ENCODE results near the gene TBXA2R. TPM values are rescaled to one million over a fixed set of nuclear protein-coding genes. Genes with fewer than 3 reads are reported as not detected.
A peak's percentile ranks its signal among the peaks of the same experiment; 100 is the strongest.

Gene TBXA2R
- total and polyA plus RNA-seq, 12 donors = 1.6 to 4.0 (median 3.0) TPM

DNA sequence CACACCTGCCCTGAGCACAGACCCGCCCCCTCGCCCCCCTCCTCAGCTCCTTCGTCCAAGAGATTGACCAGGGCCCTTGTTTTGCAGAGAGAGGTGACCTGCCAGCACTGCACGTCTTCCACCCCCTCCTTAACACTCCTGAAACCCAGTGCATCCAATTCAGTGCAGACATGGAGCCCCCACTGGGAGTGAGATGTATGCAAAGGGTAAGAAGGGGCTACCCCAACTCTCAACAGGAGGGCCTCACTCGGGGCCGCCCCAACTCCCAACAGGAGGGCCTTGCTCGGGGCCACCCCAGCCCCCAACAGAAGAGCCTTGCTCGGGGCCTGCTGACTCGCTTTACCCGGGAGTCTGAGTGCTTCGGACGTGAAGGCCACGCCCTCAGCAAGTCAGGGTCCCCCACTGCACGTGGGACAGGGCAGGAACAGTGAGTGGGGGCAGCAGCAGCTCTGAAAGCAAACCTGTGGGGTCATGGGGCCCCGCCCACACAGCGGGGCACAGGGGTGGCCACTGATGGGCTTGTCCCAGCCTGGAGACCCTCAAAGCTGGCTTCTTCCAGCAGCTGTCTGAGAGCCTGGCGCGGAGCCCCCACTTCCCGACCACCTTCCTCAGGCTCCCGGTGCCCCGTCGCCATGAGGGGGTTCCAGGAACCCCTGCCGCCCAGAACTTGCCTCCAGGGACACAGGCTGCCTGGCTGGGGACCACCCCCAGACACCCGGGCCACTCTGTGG, 14.3 kb upstream of the TBXA2R start:
- ATAC-seq = no peak
- H3K27ac ChIP-seq = no peak overlapping the region
- H3K4me3 ChIP-seq = no peak overlapping the region
- intact Hi-C loops (cut with DNase I) = loop anchor here in 2 of 10 donors (10.0 kb wide), 2 partner anchors 46 to 296 kb away; partner anchors contain the start of gene HMG20B (in 1 of the 2)
- 90 to 92% methylated on average over 24 of the region's 24 CpGs for WGBS, 2 donors
- H3K27me3 ChIP-seq = no peaks in the 10 kb centered on the region
- TF ChIP-seq, protein P1, sequence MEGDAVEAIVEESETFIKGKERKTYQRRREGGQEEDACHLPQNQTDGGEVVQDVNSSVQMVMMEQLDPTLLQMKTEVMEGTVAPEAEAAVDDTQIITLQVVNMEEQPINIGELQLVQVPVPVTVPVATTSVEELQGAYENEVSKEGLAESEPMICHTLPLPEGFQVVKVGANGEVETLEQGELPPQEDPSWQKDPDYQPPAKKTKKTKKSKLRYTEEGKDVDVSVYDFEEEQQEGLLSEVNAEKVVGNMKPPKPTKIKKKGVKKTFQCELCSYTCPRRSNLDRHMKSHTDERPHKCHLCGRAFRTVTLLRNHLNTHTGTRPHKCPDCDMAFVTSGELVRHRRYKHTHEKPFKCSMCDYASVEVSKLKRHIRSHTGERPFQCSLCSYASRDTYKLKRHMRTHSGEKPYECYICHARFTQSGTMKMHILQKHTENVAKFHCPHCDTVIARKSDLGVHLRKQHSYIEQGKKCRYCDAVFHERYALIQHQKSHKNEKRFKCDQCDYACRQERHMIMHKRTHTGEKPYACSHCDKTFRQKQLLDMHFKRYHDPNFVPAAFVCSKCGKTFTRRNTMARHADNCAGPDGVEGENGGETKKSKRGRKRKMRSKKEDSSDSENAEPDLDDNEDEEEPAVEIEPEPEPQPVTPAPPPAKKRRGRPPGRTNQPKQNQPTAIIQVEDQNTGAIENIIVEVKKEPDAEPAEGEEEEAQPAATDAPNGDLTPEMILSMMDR (IDR thresholded peaks at IDR 0.05) = no peak
- H3K36me3 ChIP-seq = peaks cover 0 to 73% (median 5%) of the 10 kb centered on the region in 9 donors
- DNase-seq = no peak
- H3K9me3 ChIP-seq = no peaks in the 10 kb centered on the region
- peaks cover 12 to 39% (median 26%) of the 10 kb centered on the region in 9 donors for H3K4me1 ChIP-seq

GRCh38 chr19:3620145-3620816, 13.6 kb upstream of the TBXA2R start:
- H3K27me3 ChIP-seq = no peaks in the 10 kb centered on the region
- H3K36me3 ChIP-seq = peaks cover 0 to 78% (median 5%) of the 10 kb centered on the region in 9 donors

DNA sequence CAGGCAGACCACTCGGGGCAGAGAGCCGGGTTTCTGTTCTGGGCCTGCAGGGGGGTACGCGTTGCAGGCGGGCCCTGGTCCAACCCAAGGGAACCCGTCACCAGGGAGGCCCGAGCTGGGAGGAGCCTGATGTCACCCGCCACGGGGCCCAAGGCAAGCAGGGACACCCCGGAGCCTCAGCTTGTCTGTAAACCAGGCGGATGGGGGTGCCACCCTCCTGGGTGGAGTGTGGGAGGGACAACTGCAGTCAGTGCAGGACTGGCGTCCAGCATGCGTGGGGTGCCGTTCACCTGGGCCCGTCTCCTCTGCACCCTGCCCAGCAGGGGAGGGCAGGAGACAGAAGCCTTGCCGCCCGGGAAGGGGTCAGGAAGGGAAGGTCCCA, 12.9 kb upstream of the TBXA2R start:
- Histone ChIP-seq H3K36me3 (peaks cover 0 to 83% (median 5%) of the 10 kb centered on the region in 9 donors), H3K9me3 (no peaks in the 10 kb centered on the region), H3K4me3 (no peak overlapping the region), H3K4me1 (peaks cover 0 to 25% (median 14%) of the 10 kb centered on the region in 9 donors), H3K27me3 (no peaks in the 10 kb centered on the region), H3K27ac (no peak overlapping the region)
- TF ChIP-seq, protein P1 (IDR thresholded peaks at IDR 0.05) = no peak
- intact Hi-C loops (cut with DNase I) = loop anchor here (2.0 to 10.0 kb wide), 10 partner anchors 33 to 312 kb away; partner anchors contain the start of gene HMG20B (in 1 of the 10)
- DNase-seq = peak in 1 of 2 donors; percentile 13
- ATAC-seq = no peak
- 82 to 89% methylated on average over 17 of the region's 17 CpGs for WGBS, 2 donors

More at GRCh38 chr19:3620145-3620816, 13.6 kb upstream of the TBXA2R start:
- DNase-seq (peak in 1 of 2 donors; percentile 10), ATAC-seq (no peak)
- H3K9me3 ChIP-seq = no peaks in the 10 kb centered on the region
- no peak overlapping the region for H3K27ac ChIP-seq
- no peak overlapping the region for H3K4me3 ChIP-seq
- TF ChIP-seq, protein P1 (IDR thresholded peaks at IDR 0.05) = no peak
- intact Hi-C loops (cut with DNase I) = loop anchor here in 2 of 10 donors (10.0 kb wide), 2 partner anchors 45 to 295 kb away; partner anchors contain the start of gene HMG20B (in 1 of the 2)
- H3K4me1 ChIP-seq = peaks cover 5 to 32% (median 19%) of the 10 kb centered on the region in 9 donors
- WGBS, 2 donors = 82 to 87% methylated on average over 19 of the region's 19 CpGs

Measured in heart right ventricle (tissue), 16 donors.